ENCODE measurements around the gene TEN1. TPM values are rescaled to one million over a fixed set of nuclear protein-coding genes. Genes with fewer than 3 reads are reported as not detected.

Gene TEN1
- total and polyA plus RNA-seq, 2 of the 13 experiments (the other 11 are each of a cell fraction or from before 2014, with no cell fraction given), result 18.0 to 21.3 TPM

DNA sequence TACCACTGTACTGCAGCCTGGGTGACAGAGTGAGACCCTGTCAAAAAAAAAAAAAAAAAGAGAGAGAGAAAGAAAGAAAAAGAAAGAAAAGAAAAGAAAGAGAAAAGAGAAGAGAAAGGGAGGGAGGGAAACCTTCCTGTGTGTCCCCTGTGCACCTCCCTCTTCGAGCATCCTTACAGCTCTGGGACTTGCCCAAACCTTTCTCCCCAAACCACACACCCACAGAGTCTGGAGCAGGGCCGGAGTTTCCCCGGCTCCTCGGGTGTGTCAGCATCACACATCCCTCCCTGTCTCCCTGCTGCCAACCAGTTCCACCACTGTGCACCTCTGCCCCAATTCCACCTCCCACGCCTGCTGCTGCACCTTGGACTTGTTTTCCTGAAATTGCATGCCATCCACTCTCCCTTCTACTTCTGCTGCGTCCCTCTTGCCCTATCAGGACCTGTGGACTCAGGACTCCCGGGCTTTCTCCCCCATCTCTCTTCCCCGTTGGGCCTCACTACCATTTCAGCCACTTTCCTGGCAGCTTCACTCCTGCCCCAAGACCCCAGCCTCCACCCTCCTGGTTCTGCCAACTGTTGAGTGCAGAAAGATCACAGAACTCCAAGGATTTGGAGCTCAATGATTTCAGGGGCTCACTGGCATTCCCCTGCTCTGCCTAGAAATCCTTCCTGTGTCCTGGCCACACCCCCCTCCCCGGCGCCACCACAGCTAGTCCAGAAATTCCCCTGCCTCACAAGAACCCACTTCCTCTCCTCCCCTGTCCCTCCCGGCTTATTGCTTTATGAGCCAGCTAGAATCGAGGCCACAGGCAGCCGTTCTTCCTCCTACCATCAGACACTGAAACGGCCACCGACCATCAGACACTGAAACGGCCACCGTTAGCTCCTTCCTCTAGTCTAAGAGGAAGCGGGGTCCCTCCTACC lies 17.9 kb downstream of the TEN1 start (continued):
- TF ChIP-seq SAP130 (CRISPR knock-in tag; IDR thresholded peaks at IDR 0.05; ENCODE audit: low read depth) (peak; percentile 93), ZNF546 (CRISPR knock-in tag; conservative IDR thresholded peaks at IDR 0.05) (peak; percentile 86), FOXM1 (CRISPR knock-in tag; IDR thresholded peaks at IDR 0.05) (no peak), MAFG (CRISPR knock-in tag; IDR thresholded peaks at IDR 0.05) (no peak), ZNF496 (CRISPR knock-in tag; IDR thresholded peaks at IDR 0.05; ENCODE audit: insufficient replicate concordance) (no peak), ZNF17 (CRISPR knock-in tag; IDR thresholded peaks at IDR 0.05) (no peak), ATM (IDR thresholded peaks at IDR 0.05; ENCODE audit: borderline replicate concordance) (no peak), GFI1 (CRISPR knock-in tag; IDR thresholded peaks at IDR 0.05; ENCODE audit: borderline replicate concordance) (peak; percentile 32; the same call in 1 of the 2 replicates), ZNF589 (CRISPR knock-in tag; conservative IDR thresholded peaks at IDR 0.05) (no peak)
- TF ChIP-seq, protein P1, sequence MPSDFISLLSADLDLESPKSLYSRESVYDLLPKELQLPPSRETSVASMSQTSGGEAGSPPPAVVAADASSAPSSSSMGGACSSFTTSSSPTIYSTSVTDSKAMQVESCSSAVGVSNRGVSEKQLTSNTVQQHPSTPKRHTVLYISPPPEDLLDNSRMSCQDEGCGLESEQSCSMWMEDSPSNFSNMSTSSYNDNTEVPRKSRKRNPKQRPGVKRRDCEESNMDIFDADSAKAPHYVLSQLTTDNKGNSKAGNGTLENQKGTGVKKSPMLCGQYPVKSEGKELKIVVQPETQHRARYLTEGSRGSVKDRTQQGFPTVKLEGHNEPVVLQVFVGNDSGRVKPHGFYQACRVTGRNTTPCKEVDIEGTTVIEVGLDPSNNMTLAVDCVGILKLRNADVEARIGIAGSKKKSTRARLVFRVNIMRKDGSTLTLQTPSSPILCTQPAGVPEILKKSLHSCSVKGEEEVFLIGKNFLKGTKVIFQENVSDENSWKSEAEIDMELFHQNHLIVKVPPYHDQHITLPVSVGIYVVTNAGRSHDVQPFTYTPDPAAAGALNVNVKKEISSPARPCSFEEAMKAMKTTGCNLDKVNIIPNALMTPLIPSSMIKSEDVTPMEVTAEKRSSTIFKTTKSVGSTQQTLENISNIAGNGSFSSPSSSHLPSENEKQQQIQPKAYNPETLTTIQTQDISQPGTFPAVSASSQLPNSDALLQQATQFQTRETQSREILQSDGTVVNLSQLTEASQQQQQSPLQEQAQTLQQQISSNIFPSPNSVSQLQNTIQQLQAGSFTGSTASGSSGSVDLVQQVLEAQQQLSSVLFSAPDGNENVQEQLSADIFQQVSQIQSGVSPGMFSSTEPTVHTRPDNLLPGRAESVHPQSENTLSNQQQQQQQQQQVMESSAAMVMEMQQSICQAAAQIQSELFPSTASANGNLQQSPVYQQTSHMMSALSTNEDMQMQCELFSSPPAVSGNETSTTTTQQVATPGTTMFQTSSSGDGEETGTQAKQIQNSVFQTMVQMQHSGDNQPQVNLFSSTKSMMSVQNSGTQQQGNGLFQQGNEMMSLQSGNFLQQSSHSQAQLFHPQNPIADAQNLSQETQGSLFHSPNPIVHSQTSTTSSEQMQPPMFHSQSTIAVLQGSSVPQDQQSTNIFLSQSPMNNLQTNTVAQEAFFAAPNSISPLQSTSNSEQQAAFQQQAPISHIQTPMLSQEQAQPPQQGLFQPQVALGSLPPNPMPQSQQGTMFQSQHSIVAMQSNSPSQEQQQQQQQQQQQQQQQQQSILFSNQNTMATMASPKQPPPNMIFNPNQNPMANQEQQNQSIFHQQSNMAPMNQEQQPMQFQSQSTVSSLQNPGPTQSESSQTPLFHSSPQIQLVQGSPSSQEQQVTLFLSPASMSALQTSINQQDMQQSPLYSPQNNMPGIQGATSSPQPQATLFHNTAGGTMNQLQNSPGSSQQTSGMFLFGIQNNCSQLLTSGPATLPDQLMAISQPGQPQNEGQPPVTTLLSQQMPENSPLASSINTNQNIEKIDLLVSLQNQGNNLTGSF (CRISPR knock-in tag; IDR thresholded peaks at IDR 0.05), result 0 out of 2 replicates have a peak, but pooled peaks have one; percentile 49
- TF ChIP-seq, protein P2, sequence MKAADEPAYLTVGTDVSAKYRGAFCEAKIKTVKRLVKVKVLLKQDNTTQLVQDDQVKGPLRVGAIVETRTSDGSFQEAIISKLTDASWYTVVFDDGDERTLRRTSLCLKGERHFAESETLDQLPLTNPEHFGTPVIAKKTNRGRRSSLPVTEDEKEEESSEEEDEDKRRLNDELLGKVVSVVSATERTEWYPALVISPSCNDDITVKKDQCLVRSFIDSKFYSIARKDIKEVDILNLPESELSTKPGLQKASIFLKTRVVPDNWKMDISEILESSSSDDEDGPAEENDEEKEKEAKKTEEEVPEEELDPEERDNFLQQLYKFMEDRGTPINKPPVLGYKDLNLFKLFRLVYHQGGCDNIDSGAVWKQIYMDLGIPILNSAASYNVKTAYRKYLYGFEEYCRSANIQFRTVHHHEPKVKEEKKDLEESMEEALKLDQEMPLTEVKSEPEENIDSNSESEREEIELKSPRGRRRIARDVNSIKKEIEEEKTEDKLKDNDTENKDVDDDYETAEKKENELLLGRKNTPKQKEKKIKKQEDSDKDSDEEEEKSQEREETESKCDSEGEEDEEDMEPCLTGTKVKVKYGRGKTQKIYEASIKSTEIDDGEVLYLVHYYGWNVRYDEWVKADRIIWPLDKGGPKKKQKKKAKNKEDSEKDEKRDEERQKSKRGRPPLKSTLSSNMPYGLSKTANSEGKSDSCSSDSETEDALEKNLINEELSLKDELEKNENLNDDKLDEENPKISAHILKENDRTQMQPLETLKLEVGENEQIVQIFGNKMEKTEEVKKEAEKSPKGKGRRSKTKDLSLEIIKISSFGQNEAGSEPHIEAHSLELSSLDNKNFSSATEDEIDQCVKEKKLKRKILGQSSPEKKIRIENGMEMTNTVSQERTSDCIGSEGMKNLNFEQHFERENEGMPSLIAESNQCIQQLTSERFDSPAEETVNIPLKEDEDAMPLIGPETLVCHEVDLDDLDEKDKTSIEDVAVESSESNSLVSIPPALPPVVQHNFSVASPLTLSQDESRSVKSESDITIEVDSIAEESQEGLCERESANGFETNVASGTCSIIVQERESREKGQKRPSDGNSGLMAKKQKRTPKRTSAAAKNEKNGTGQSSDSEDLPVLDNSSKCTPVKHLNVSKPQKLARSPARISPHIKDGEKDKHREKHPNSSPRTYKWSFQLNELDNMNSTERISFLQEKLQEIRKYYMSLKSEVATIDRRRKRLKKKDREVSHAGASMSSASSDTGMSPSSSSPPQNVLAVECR (CRISPR knock-in tag; IDR thresholded peaks at IDR 0.05; ENCODE audit: borderline replicate concordance), result peak; percentile 77; the same call in 1 of the 2 replicates
- TF ChIP-seq, protein P3, sequence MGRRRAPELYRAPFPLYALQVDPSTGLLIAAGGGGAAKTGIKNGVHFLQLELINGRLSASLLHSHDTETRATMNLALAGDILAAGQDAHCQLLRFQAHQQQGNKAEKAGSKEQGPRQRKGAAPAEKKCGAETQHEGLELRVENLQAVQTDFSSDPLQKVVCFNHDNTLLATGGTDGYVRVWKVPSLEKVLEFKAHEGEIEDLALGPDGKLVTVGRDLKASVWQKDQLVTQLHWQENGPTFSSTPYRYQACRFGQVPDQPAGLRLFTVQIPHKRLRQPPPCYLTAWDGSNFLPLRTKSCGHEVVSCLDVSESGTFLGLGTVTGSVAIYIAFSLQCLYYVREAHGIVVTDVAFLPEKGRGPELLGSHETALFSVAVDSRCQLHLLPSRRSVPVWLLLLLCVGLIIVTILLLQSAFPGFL (CRISPR knock-in tag; IDR thresholded peaks at IDR 0.05), result no peak
- TF ChIP-seq, protein P4, sequence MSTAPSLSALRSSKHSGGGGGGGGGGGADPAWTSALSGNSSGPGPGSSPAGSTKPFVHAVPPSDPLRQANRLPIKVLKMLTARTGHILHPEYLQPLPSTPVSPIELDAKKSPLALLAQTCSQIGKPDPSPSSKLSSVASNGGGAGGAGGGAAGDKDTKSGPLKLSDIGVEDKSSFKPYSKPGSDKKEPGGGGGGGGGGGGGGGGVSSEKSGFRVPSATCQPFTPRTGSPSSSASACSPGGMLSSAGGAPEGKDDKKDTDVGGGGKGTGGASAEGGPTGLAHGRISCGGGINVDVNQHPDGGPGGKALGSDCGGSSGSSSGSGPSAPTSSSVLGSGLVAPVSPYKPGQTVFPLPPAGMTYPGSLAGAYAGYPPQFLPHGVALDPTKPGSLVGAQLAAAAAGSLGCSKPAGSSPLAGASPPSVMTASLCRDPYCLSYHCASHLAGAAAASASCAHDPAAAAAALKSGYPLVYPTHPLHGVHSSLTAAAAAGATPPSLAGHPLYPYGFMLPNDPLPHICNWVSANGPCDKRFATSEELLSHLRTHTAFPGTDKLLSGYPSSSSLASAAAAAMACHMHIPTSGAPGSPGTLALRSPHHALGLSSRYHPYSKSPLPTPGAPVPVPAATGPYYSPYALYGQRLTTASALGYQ (CRISPR knock-in tag; IDR thresholded peaks at IDR 0.05), result peak; percentile 64; the same call in 1 of the 2 replicates
- TF ChIP-seq, protein P5, sequence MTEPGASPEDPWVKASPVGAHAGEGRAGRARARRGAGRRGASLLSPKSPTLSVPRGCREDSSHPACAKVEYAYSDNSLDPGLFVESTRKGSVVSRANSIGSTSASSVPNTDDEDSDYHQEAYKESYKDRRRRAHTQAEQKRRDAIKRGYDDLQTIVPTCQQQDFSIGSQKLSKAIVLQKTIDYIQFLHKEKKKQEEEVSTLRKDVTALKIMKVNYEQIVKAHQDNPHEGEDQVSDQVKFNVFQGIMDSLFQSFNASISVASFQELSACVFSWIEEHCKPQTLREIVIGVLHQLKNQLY (CRISPR knock-in tag; IDR thresholded peaks at IDR 0.05), result peak; percentile 87

Data from HepG2 (cell line).